Liver (tissue), 9 donors: Measurements from ENCODE around the gene FYB1. TPM values are rescaled to one million over a fixed set of nuclear protein-coding genes. Genes with fewer than 3 reads are reported as not detected.

Source experiments
- DNase-seq: peaks from one replicate; pipeline ENCODE4 v3.0.0-alpha.2; 2017; ENCODE audit warnings: low spot score
- H3K27ac ChIP-seq, 2 donors: one replicate each; pipeline ENCODE4 v1.7.0; 2013; ENCODE audit warnings: inconsistent platforms in 2 of 2, low read length in 2 of 2, control low read depth in 1 of 2, low read depth in 1 of 2, mild to moderate bottlenecking in 1 of 2
- H3K27me3 ChIP-seq, 4 donors: one replicate each; pipeline versions ENCODE4 v1.6.1 to v1.7.0; 2013; ENCODE audit warnings: low read length in 3 of 4, inconsistent platforms in 1 of 4, mild to moderate bottlenecking in 1 of 4, moderate library complexity in 1 of 4; ENCODE audit not compliant: control insufficient read depth in 4 of 4, insufficient read depth in 4 of 4
- H3K36me3 ChIP-seq, 4 donors: one replicate each; pipeline versions ENCODE4 v1.6.1 to v1.7.0; 2013; ENCODE audit warnings: low read length in 3 of 4, mild to moderate bottlenecking in 3 of 4, low read depth in 1 of 4, moderate library complexity in 1 of 4; ENCODE audit not compliant: control insufficient read depth in 4 of 4, insufficient read depth in 3 of 4
- H3K4me1 ChIP-seq, 4 donors: one replicate each; pipeline versions ENCODE4 v1.6.1 to v1.7.0; 2013; ENCODE audit warnings: low read length in 3 of 4, mild to moderate bottlenecking in 3 of 4, moderate library complexity in 1 of 4; ENCODE audit not compliant: control insufficient read depth in 4 of 4, insufficient read depth in 4 of 4
- H3K4me3 ChIP-seq, 3 donors: one replicate each; pipeline versions ENCODE4 v1.6.1 to v1.7.0; 2013; ENCODE audit warnings: low read length in 3 of 3, control low read depth in 1 of 3, low read depth in 1 of 3, mild to moderate bottlenecking in 1 of 3
- H3K9ac ChIP-seq, 2 donors: one replicate each; pipeline ENCODE4 v1.7.0; 2013; ENCODE audit warnings: low read length in 2 of 2, mild to moderate bottlenecking in 2 of 2, moderate library complexity in 2 of 2, control low read depth in 1 of 2, low read depth in 1 of 2
- H3K9me3 ChIP-seq, 4 donors: one replicate each; pipeline versions ENCODE4 v1.6.1 to v1.7.0; 2013; ENCODE audit warnings: low read length in 3 of 4; ENCODE audit not compliant: control insufficient read depth in 4 of 4
- ATF3 ChIP-seq: IDR thresholded peaks from 2 replicates; pipeline ENCODE4 v1.6.1; 2016; ENCODE audit warnings: antibody characterized with exemption
- FOXA1 ChIP-seq: IDR thresholded peaks from 2 replicates; pipeline ENCODE4 v1.6.1; 2016; ENCODE audit warnings: antibody characterized with exemption
- FOXA2 ChIP-seq: IDR thresholded peaks from 2 replicates; pipeline ENCODE4 v1.6.1; 2016; ENCODE audit warnings: antibody characterized with exemption
- HNF4G ChIP-seq: IDR thresholded peaks from 2 replicates; pipeline ENCODE4 v1.6.1; 2016; ENCODE audit warnings: antibody characterized with exemption
- MAX ChIP-seq: IDR thresholded peaks from 2 replicates; pipeline ENCODE4 v1.6.1; 2016; ENCODE audit warnings: antibody characterized with exemption
- NR2F2 ChIP-seq: IDR thresholded peaks from 2 replicates; pipeline ENCODE4 v1.6.1; 2016; ENCODE audit warnings: antibody characterized with exemption
- RAD21 ChIP-seq, 2 donors: IDR thresholded peaks; 2 replicates each; pipeline ENCODE4 v1.6.1; 2016; ENCODE audit warnings: antibody characterized with exemption in 2 of 2, mild to moderate bottlenecking in 2 of 2
- REST ChIP-seq: IDR thresholded peaks from 2 replicates; pipeline ENCODE4 v1.6.1; 2016; ENCODE audit warnings: antibody characterized with exemption, mild to moderate bottlenecking
- SP1 ChIP-seq: IDR thresholded peaks from 2 replicates; pipeline ENCODE4 v1.6.1; 2018; ENCODE audit warnings: antibody characterized with exemption, mild to moderate bottlenecking
- TAF1 ChIP-seq: conservative IDR thresholded peaks from 2 replicates; pipeline ENCODE4 v1.6.1; 2016; ENCODE audit warnings: antibody characterized with exemption, mild to moderate bottlenecking
- ZBTB33 ChIP-seq: IDR thresholded peaks from 2 replicates; pipeline ENCODE4 v1.6.1; 2016; ENCODE audit warnings: antibody characterized with exemption
- WGBS: extraction: QIAGEN DNeasy Blood & Tissue Kit; methylation state at CpG from one replicate; pipeline ENCODE4 v1.1.7; 2013; 5-methylcytosine and 5-hydroxymethylcytosine counted together
- polyA plus RNA-seq, 2 donors: library from polyadenylated mRNA; stranded (reverse) in 1 of 2; unstranded in 1 of 2; fragments of 200-250 nt in 1 of 2; fragments of >200 nt in 1 of 2; fragmentation: Nextera tagmentation in 1 of 2; extraction: Ambion mirVana in 1 of 2; gene quantifications; one replicate each; pipeline versions ENCODE4 v1.2.1 to v1.2.3, GENCODE V29; 2013 to 2015
- total RNA-seq, 2 donors: library from RNA; depleted of rRNA; stranded (reverse); fragments of >200 nt; gene quantifications; one replicate each; pipeline ENCODE4 v1.2.3, GENCODE V29; 2014
- TF ChIP-seq, protein P1 (sequence below): fragments of 150-350 bp; IDR thresholded peaks from 2 replicates; pipeline ENCODE4 v1.5.1; 2017; ENCODE audit warnings: improper control_type of control experiment, low read depth, low read length; ENCODE audit not compliant: missing input control
- donor health status: healthy.
- donor health status: healthy.
- donor health status: healthy.
- donor health status: healthy.
- donor health status: healthy.

FYB1 gene
- total and polyA plus RNA-seq, 4 donors: 2.3 to 14.6 (median 6.9) TPM

DNA sequence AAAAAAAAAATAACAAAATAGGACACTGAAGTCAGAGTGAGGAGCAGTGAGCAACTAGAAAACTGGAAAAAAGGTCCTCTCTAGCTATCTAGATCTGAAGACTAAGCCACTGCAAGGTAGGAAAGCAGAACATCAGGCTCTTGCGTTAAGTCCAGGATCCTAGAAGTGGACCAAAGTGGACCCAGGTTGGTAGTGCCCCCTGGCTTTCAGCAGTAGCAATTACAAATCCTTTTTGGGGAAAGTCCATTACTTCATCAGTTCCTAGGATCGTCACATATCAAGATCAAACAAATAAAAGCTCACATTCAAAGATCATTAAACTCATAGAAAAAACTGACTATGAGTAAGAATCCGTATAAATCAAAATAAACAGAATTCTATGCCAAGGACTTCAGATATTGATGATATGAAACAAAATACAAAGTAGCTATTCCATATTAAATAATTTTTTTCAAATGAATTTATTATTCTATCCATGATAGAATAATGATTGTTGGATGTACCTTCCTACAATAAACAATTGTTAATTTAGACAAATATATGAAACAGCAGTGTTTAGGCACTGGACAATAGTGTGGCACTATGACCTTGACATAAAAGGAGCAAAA is 138.7 kb downstream of the FYB1 start (continued):
- TF ChIP-seq REST: peak; percentile 20
- TF ChIP-seq ZBTB33: no peak
- no peak for TF ChIP-seq TAF1
- TF ChIP-seq SP1: no peak
- no peak for TF ChIP-seq FOXA1
- TF ChIP-seq FOXA2: no peak
- TF ChIP-seq RAD21 (IDR thresholded peaks at IDR 0.05): peak; percentile 94 to 96

- WGBS: 79% methylated on average over 2 of the region's 2 CpGs
- Histone ChIP-seq H3K27ac (no peak overlapping the region), H3K9ac (no peak overlapping the region), H3K36me3 (no peaks in the 10 kb centered on the region), H3K4me1 (peaks cover 0 to 5% (median 1%) of the 10 kb centered on the region in 4 donors), H3K9me3 (no peaks in the 10 kb centered on the region), H3K27me3 (no peaks in the 10 kb centered on the region), H3K4me3 (no peak overlapping the region)
- no peak for DNase-seq
- TF ChIP-seq MAX (no peak), FOXA1 (no peak), FOXA2 (no peak), ATF3 (no peak), REST (no peak), NR2F2 (no peak), HNF4G (no peak)
- TF ChIP-seq, protein P1, sequence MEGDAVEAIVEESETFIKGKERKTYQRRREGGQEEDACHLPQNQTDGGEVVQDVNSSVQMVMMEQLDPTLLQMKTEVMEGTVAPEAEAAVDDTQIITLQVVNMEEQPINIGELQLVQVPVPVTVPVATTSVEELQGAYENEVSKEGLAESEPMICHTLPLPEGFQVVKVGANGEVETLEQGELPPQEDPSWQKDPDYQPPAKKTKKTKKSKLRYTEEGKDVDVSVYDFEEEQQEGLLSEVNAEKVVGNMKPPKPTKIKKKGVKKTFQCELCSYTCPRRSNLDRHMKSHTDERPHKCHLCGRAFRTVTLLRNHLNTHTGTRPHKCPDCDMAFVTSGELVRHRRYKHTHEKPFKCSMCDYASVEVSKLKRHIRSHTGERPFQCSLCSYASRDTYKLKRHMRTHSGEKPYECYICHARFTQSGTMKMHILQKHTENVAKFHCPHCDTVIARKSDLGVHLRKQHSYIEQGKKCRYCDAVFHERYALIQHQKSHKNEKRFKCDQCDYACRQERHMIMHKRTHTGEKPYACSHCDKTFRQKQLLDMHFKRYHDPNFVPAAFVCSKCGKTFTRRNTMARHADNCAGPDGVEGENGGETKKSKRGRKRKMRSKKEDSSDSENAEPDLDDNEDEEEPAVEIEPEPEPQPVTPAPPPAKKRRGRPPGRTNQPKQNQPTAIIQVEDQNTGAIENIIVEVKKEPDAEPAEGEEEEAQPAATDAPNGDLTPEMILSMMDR: no peak
These were observed 139.2 kb downstream of the FYB1 start for GRCh38 chr5:39080168-39080567.
